Activated CD8-positive, alpha-beta memory T cell treated with anti-CD3 and anti-CD28 coated beads for 36 hours (primary cell): ENCODE results near the gene SLC35F3. TPM values are rescaled to one million over a fixed set of nuclear protein-coding genes. Genes with fewer than 3 reads are reported as not detected.
"Not testable (repeated sequence)": the region's sequence is repeated elsewhere in the genome, so short reads cannot be mapped to it uniquely, and the experiment has no call there.

Experiments
- CTCF ChIA-PET: fragments of 350-600 bp; sonication (Branson Sonifier 250); formaldehyde crosslinking; loops from one replicate; lab custom pipeline; 2021; ENCODE audit warnings: antibody characterized with exemption; lab: Charles Lee
- POLR2A ChIA-PET: fragments of 350-600 bp; sonication (Branson Sonifier 250); formaldehyde crosslinking; loops from one replicate; lab custom pipeline; 2021; ENCODE audit warnings: antibody characterized with exemption; lab: Charles Lee
- total RNA-seq, 2 experiments: library from RNA; stranded (reverse); gene quantifications; one replicate each; pipeline ENCODE4 v1.2.3, GENCODE V29; 2021

SLC35F3 gene
- 1 to 10 TPM; 8.3 to 9.0 TPM for total RNA-seq

- ChIA-PET POLR2A (no interaction called here), CTCF (no interaction called here)
Measured at GRCh38 chr1:233904633-233905415, at the start of gene SLC35F3. SLC35F3 (plus strand) TSS chr1:233904676.

- ChIA-PET POLR2A (no interaction called here), CTCF (no interaction called here)
Measured at GRCh38 chr1:233859446-233859845, 45.0 kb upstream of the SLC35F3 start.

GRCh38 chr1:233863901-233864545, 40.5 kb upstream of the SLC35F3 start:
- ChIA-PET POLR2A (no interaction called here), CTCF (no interaction called here)

- POLR2A ChIA-PET, result no interaction called here
- CTCF ChIA-PET, result no interaction called here
Measured at GRCh38 chr1:233864578-233864977, 39.9 kb upstream of the SLC35F3 start.

- ChIA-PET CTCF (no interaction called here), POLR2A (no interaction called here)
Measured at GRCh38 chr1:233865216-233865615, 39.3 kb upstream of the SLC35F3 start.

- ChIA-PET CTCF (no interaction called here), POLR2A (no interaction called here)
Measured at GRCh38 chr1:233865902-233866301, 38.6 kb upstream of the SLC35F3 start.

- ChIA-PET CTCF (no interaction called here), POLR2A (no interaction called here)
Measured at GRCh38 chr1:233867028-233867427, 37.4 kb upstream of the SLC35F3 start.

- ChIA-PET POLR2A (no interaction called here), CTCF (no interaction called here)
Measured at GRCh38 chr1:233868461-233868860, 36.0 kb upstream of the SLC35F3 start.

- ChIA-PET POLR2A (no interaction called here), CTCF (no interaction called here)
Measured at GRCh38 chr1:233869680-233870079, 34.8 kb upstream of the SLC35F3 start.

- ChIA-PET CTCF (no interaction called here), POLR2A (no interaction called here)
Measured at GRCh38 chr1:233873666-233874065, 30.8 kb upstream of the SLC35F3 start.

- CTCF ChIA-PET, result no interaction called here
- POLR2A ChIA-PET, result no interaction called here
Measured at GRCh38 chr1:233879841-233880240, 24.6 kb upstream of the SLC35F3 start.

- CTCF ChIA-PET, result no interaction called here
- POLR2A ChIA-PET, result no interaction called here
Measured at GRCh38 chr1:233883671-233884070, 20.8 kb upstream of the SLC35F3 start.

GRCh38 chr1:233884461-233885151, 19.9 kb upstream of the SLC35F3 start:
- ChIA-PET POLR2A (no interaction called here), CTCF (no interaction called here)

- POLR2A ChIA-PET, result no interaction called here
- CTCF ChIA-PET, result no interaction called here
Measured at GRCh38 chr1:233885196-233885920, 19.1 kb upstream of the SLC35F3 start.

GRCh38 chr1:233891151-233891550, 13.3 kb upstream of the SLC35F3 start:
- POLR2A ChIA-PET, CTCF ChIA-PET: not testable (repeated sequence)

GRCh38 chr1:233897325-233898162, 6.9 kb upstream of the SLC35F3 start:
- POLR2A ChIA-PET, result no interaction called here
- CTCF ChIA-PET, result interaction anchor here (1.5 kb wide), 1 partner anchor 13 kb away, joined by 3 read pairs; no protein-coding TSS in a partner anchor

GRCh38 chr1:233901495-233901894, 3.0 kb upstream of the SLC35F3 start:
- ChIA-PET CTCF (no interaction called here), POLR2A (no interaction called here)

GRCh38 chr1:233905416-233906051, 1.1 kb downstream of the SLC35F3 start:
- ChIA-PET CTCF (no interaction called here), POLR2A (no interaction called here)

- CTCF ChIA-PET, result no interaction called here
- POLR2A ChIA-PET, result no interaction called here
Measured at GRCh38 chr1:233907151-233907550, 2.7 kb downstream of the SLC35F3 start.
